ENCODE results near the gene C14orf180. TPM values are rescaled to one million over a fixed set of nuclear protein-coding genes. Genes with fewer than 3 reads are reported as not detected.

Gene C14orf180
- total RNA-seq, 1 experiment from 2014 or later = not detected

DNA sequence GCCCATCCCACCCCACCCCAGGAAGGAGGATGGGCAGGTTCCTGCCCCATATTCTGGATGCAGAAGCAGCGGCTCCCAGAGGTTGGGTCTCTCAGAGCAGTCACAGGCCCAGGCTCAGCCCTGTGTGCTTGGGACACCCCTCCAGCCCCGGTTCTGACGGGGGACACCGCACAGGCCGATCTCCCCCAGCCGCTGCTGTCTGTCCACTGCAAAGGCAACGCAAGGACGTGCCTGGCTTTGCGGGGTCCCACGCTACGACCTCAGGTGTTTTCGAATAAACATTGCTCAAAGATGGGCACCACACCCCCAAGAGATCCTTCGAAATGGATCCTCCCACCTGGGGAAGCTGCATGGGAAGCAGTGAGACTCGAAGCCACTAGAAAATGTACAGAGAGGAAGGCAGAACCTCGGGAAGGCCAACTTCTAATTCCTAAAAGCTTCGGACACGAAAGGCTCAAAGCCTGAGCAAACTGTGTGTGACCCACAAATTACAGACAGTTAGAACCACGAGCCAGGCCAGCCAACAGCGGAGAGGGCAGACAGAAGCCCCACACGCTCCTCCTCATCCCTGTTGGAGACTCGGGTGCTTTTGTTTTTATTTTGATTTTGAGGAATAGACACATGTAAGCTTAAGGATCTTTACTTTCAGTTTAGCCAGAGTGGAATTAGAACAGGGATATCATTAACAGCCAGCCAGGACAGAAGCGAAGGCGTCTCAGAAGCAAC is 10.8 kb downstream of the C14orf180 start:
- Histone ChIP-seq H3K79me2 (ENCODE audit: insufficient read depth, low read length) (no peaks in the 10 kb centered on the region), H2AK5ac (ENCODE audit: insufficient read length, low read length) (no peak overlapping the region), H3K79me1 (ENCODE audit: insufficient read depth, low read depth, low read length, poor library complexity, severe bottlenecking) (no peaks in the 10 kb centered on the region), H3K4me2 (ENCODE audit: insufficient read depth, insufficient read length, low read length) (no peak overlapping the region), H3K27me3 (ENCODE audit: insufficient read depth, low read length) (no peaks in the 10 kb centered on the region), H3K14ac (ENCODE audit: insufficient read depth, low read length) (no peak overlapping the region), H2BK120ac (ENCODE audit: low read depth, low read length, poor library complexity, severe bottlenecking) (no peak overlapping the region), H3K27ac (ENCODE audit: insufficient read length, low read depth, low read length) (no peak overlapping the region), H3K9me3 (ENCODE audit: control insufficient read depth, low read depth, low read length) (no peaks in the 10 kb centered on the region), H3K23me2 (ENCODE audit: insufficient read length, low read depth, low read length, poor library complexity, severe bottlenecking) (no peaks in the 10 kb centered on the region), H2BK20ac (ENCODE audit: low read depth, low read length, poor library complexity, severe bottlenecking) (no peak overlapping the region), H2BK12ac (ENCODE audit: insufficient read length, low read depth, low read length) (no peak overlapping the region), H2BK5ac (ENCODE audit: insufficient read length, low read length) (no peak overlapping the region), H2BK15ac (ENCODE audit: low read depth, low read length) (no peak overlapping the region), H3K4ac (ENCODE audit: low read depth, low read length) (no peak overlapping the region), H3K18ac (ENCODE audit: insufficient read length, low read depth, low read length) (no peak overlapping the region), H4K5ac (ENCODE audit: insufficient read length, low read depth, low read length) (no peak overlapping the region), H3K23ac (ENCODE audit: insufficient read length, low read depth, low read length) (no peak overlapping the region), H3T11ph (ENCODE audit: low read length) (no peak overlapping the region), H3K56ac (ENCODE audit: insufficient read length, low read depth, low read length) (no peak overlapping the region), H3K9ac (ENCODE audit: extremely low read depth, insufficient read length, low read length) (no peak overlapping the region), H4K91ac (ENCODE audit: insufficient read length, low read depth, low read length) (no peak overlapping the region), H2AFZ (ENCODE audit: low read length) (no peak overlapping the region), H3K4me1 (ENCODE audit: insufficient read depth, low read length) (no peaks in the 10 kb centered on the region), H4K20me1 (ENCODE audit: control insufficient read depth, insufficient read depth, insufficient read length) (no peaks in the 10 kb centered on the region), H4K8ac (replicated peaks; ENCODE audit: insufficient read length, low read depth, low read length) (no peak overlapping the region)
- Mint-ChIP-seq H3K36me3 (ENCODE audit: insufficient read depth in 1 of 3, low read depth in 3 of 3) (no peaks in the 10 kb centered on the region), H3K4me3 (no peak overlapping the region), H3K4me1 (peaks cover 0 to 5% of the 10 kb centered on the region in 2 experiments; a peak in 3 of 4 replicates), H3K9me3 (no peaks in the 10 kb centered on the region; a peak in 1 of 5 replicates), H3K27ac (0 out of 7 replicates have a peak overlapping the region, but pooled peaks of 1 of the 3 experiments have one; percentile 66), H3K27me3 (ENCODE audit: low read depth) (peaks cover 4% of the 10 kb centered on the region)
- no CpG with 5 or more reads among the region's 23 CpGs for WGBS (ENCODE audit: extremely low coverage, insufficient read length, low lambda C conversion rate)
- TF ChIP-seq, protein P1, sequence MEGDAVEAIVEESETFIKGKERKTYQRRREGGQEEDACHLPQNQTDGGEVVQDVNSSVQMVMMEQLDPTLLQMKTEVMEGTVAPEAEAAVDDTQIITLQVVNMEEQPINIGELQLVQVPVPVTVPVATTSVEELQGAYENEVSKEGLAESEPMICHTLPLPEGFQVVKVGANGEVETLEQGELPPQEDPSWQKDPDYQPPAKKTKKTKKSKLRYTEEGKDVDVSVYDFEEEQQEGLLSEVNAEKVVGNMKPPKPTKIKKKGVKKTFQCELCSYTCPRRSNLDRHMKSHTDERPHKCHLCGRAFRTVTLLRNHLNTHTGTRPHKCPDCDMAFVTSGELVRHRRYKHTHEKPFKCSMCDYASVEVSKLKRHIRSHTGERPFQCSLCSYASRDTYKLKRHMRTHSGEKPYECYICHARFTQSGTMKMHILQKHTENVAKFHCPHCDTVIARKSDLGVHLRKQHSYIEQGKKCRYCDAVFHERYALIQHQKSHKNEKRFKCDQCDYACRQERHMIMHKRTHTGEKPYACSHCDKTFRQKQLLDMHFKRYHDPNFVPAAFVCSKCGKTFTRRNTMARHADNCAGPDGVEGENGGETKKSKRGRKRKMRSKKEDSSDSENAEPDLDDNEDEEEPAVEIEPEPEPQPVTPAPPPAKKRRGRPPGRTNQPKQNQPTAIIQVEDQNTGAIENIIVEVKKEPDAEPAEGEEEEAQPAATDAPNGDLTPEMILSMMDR (conservative IDR thresholded peaks at IDR 0.05) = no peak
- DNase-seq = no peak

All from H9 (cell line).